A673 (cell line): ENCODE results near the gene SCUBE1.

ENCODE experiments used
- CTCF ChIP-seq: fragments of 300-800, 200-600 bp; sonication (generic); conservative IDR thresholded peaks from 2 replicates; pipeline ENCODE4 v1.5.1; 2017; ENCODE audit warnings: low read depth, mild to moderate bottlenecking, antibody characterized with exemption, low read length, moderate library complexity, mixed read lengths
- EZH2 ChIP-seq: fragments of 200-600 bp; sonication (generic); IDR thresholded peaks from 2 replicates; pipeline ENCODE4 v1.6.1; 2017; ENCODE audit warnings: borderline replicate concordance, low read depth, mild to moderate bottlenecking, mixed read lengths, antibody characterized with exemption, low read length; ENCODE audit not compliant: poor library complexity, severe bottlenecking

DNA sequence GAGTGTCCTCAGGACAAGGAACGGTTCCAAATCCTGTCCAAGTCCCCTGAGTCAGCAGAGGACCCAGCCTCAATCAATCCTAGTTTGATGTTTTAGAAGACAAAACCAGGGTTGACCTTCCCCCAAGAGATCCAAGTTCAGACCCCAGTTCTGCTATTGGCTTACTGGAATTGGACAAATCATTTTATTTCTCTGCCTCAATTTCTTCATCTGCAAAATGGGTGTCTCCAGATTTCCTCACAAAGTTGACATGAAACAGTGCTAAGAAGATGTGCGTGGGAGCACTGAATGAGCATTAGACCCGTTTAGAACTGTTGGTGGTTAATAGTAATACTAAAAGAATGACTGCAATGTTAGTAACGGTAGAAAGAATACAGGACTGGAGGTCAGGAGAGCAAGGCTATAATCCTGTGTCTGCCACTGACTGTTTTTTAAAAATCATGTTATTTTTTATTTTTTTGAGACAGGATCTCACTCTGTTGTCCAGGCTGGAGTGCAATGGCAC lies 32.8 kb upstream of the SCUBE1 start:
- TF ChIP-seq CTCF = no peak
- no peak for TF ChIP-seq EZH2
